Stimulated activated CD8-positive, alpha-beta memory T cell treated with anti-CD3 and anti-CD28 coated beads, Interleukin-4, amount 100 ng/mL, for 1 hour (primary cell): Measurements from ENCODE around the gene ABLIM1.

Source experiments
- DNase-seq, 2 donors: peaks; one replicate each; pipeline ENCODE4 v3.0.0-alpha.2; 2020; ENCODE audit warnings: low read depth in 2 of 2, low spot score in 1 of 2

The ABLIM1 gene

DNA sequence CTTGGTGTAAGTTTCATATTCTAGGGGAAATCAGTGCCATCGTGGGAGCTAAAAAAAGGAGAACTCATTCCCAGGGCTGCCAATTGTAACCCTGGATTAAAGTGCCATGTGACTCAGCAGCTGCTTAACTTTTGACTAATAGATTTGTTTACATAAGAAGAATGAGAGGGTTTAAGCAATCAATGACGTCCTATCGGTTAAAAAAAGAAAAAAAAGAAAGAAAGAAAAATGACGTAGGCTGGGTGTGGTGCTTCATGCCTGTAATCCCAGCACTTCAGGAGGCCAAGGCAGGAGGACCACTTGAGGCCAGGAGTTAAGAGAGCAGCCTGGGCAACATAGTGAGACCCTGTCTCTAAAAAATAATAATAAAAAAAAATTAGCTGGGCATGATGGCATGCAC lies 137.6 kb downstream of the ABLIM1 start:
- DNase-seq, result no peak

DNA sequence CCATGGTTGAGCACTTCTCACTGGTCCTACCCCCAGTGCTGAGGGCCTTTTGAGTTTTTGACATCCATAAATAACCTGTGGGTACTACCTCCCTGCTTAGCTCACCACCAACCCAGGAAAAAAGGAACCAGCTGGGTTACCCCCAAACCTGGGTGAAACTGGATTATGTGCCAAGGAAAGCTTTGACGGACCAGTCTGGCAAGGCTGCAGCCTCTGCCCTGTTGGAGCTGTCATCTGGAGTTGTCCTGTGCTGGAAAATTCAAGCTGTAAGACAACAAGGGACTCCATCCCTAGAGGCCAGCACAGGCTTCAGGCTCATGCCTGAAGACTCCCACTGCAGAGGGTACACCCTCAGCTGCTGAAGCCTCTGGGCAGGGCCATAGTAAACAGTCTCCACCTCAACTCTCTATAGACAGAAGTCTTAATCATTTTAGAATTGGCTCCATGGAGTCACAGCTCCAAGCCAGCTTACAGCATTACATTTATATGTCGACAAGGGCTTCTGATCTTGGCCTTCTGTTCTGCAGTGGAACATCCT lies 138.2 kb downstream of the ABLIM1 start:
- DNase-seq, result no peak

DNA sequence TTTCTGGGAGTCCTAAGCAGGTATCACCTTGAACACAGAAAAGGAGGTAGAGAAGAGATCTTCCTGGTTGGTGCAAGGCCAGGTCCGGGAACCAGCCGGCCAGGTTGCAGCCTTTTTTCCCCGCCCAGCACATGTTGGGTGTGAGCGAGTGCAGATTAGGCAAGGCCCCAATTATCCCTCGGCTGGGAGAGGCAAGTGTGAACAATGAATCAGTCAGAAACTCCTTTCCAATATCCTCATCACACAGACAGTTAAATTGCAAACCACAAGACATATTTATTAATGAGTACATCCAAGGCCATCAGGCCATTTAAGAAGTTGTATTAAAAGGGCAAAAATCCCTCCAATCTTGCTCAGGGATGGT lies 138.8 kb downstream of the ABLIM1 start:
- no peak for DNase-seq

DNA sequence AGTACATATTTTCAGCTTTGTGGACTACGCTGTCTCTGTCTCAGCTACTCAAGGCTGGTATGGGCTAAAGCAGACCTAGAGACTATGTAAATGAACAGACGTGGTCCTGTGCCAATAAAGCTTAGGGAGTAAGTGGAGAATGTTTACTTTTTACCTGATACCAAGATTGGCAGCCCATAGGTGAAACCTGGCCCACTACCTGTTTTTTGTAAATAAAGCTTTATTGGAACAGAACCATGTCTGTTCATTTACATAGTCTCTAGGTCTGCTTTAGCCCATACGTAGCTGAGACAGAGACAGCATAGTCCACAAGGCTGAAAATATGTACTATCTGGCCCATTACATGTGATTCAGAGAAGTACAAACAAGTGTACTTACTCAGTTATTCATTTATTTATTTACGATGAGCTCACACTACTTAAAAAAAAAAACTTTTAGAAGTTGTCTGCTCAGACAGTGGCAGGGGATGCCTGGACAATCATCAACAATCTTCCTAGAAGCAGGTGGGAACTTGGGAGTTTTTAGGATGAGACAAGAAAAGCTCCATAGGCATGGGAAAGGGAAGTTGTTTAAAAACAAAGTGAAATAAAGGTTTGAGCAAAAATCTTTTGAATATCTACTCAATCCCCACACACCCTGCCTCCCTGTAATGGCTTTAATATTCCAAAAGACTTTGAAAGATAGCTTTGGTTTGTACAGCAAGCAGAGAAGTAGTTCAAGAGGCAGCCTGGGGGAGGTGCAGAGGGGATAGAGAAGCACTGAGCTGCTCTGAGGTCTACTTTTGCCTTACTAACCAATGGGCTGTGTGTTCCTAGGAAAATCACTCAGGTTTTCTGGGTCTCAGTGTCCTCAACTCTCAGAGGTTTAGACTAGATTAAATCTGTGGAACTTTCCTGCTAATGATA lies 139.4 kb downstream of the ABLIM1 start:
- no peak for DNase-seq

DNA sequence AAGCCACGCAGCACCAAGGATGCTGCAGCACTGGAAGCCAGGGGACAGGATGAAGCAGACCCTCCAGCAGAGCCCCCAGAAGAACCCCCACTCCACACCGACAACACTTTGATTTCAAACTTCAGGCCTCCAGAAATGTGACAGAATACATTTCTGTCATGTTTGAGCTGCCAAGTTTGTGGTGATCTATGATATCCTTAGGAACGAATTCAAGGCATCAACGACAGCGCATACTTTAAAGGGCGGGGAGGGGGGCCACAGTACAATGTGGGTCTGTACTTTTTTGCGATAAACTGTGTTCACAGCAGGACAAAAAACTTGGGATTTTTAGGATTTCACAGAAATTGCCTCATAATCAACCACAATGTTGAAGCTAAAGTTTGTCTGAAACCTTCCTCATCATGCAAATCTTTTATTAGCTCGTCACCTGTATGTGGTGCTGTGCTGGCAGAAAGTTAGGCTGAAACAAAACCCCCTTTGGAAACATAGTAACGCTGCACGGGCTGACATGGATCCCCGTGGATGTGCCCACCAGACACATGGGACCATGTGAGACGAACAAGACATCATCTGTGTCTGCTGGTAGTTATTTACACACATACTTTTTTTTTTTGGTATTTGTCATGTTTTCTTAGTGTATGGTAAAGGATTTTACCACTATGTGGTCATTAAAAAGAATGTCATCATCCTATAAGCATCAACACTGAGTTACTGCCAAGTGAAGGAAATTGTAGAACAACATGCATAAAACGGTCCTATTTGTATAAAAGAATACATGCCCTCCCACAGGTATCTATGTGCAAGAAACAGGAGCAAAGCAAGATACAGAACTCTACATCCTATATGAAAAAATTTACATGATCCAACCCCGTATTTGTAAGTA lies 140.5 kb downstream of the ABLIM1 start:
- no peak for DNase-seq

DNA sequence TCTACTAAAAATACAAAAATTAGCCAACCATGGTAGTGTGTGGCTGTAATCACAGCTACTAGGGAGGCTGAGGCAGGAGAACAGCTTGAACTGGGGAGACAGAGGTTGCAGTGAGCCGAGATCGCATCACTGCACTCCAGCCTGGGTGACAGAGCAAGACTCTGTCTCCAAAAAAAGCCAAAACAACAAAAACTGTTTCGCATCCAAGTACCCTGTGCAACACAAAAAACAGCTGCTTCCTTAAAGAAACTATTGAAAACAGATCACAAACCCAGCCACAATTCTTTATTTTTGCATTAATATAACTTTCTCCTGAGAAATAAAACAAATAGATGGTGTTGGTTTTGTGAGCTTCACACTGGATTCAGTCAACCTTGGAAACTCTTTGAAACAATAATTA lies 141.7 kb downstream of the ABLIM1 start:
- no peak for DNase-seq

DNA sequence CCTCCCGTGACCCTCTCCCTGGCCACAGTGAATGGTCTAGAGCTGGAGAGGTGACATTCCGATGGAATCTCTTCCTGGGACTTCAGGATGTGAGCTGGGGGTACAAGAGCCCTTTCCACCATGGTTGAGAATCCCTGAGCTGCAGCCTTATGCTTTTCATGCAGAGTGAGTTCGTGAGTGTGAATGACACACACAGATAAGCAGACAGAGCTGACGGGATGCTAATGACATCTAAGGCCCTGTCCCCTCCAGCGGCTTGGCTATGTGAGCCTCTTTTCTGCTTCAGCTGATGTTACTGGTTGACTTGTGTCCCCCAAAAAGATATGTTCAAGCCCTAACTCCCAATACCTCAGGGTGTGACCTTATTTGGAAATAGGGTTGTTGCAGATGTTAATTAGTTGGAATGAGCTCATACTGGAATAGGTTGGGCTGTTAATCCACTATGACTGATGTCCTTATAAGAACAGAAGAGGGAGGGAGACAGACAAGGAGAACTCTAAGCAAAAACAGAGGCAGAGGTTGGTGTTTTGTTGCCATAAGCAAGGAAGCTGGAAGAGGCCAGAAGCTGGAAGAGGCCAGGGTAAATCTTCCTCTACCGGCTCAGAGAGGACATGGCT lies 142.7 kb downstream of the ABLIM1 start:
- no peak for DNase-seq

DNA sequence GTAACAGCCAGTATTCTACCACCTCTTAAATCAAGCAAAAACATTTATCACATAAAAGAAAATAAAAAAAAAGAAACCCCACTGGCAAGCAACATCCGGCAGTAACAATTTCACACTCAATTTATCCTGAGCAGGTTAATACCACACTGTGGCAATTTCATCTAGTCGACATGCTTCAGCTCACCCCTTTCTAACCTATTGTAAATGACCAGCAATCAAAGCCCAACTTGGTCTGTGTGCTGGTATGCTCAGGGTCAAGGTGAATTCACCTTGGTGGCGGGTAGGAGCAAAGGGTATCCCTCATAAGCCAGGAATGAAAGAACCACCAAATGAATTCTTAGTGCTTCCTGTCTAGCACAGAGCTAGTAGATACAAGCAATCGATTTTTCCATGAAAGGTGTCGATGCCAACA lies 144.7 kb downstream of the ABLIM1 start:
- no peak for DNase-seq

DNA sequence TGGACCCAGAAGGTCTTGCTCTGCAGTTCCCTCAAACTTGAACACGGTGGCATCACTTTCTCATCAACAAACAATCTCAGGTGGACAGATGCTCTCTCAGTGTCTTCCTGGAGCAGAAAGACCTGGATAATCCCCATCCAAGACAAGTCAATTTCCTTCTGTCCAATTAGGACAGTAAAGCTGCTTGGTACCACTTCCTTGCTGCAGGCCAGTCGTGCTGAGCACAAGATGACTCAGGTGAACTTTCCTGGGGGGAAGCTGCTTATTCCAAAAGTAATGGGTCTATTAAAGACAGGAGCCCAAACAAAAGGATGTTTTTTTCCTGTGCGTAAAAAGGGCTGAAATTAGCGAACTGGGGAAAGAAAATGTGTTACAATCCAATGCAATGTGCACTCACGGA lies 146.2 kb downstream of the ABLIM1 start:
- no peak for DNase-seq

DNA sequence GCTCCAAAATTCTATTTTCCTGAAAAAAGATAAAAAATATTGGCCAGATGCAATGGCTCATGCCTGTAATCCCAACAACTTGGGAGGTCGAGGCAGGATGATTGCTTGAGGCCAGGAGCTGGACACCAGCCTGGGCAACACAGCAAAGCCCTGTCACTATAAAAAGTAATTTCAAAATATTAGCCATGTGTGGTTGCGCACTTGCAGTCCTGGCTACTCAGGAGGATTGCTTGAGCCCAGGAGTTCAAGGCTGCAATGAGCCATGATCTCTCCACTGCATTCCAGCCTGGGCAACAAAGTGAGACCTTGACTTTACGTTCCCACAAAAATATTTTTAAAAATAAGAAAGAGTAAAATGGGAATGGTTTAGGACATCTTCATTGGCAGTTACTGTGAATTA lies 149.7 kb downstream of the ABLIM1 start:
- DNase-seq, result no peak

DNA sequence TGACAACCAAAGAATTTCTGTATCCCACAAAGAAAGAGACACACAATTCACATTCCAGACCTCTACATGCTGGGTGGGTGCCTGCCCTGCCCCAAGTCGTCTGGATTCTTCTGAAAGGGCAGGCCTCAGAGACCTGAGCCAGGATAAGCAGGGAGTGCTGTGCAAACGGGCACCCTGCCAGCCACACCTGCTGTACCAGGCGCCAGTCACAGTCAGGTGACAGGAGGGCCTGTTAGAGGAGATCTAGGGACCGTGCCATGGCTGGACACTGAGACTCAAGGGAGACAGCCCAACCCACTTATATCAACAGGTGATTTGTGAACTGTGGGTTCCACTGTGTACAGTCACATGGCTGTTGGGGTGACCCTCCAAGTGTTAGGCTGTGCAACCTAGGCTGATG lies 150.6 kb downstream of the ABLIM1 start:
- no peak for DNase-seq

DNA sequence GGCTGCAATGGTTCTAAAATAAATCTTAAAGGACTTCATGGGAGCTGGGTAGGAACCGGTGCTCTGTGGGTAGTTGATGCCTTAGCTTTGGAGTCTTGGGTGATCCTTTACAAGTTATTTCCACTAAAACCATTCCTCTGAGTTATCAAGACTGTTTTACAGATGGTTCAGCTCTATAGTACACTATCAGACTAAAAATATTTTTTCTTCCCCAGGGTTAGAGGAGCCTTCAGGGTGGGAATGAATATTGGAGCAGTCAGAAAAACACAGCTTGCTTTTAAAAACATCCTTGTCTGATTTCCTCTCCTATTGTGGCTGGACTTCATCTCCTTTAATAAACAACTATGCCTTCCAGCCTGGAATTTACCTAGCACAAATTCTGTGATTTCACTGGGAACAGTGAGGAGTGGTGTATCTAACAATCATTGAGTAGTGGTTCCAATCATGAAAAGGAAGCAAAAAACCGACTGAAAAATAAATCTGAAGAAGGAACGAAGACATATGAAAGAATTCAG lies 151.1 kb downstream of the ABLIM1 start:
- no peak for DNase-seq

DNA sequence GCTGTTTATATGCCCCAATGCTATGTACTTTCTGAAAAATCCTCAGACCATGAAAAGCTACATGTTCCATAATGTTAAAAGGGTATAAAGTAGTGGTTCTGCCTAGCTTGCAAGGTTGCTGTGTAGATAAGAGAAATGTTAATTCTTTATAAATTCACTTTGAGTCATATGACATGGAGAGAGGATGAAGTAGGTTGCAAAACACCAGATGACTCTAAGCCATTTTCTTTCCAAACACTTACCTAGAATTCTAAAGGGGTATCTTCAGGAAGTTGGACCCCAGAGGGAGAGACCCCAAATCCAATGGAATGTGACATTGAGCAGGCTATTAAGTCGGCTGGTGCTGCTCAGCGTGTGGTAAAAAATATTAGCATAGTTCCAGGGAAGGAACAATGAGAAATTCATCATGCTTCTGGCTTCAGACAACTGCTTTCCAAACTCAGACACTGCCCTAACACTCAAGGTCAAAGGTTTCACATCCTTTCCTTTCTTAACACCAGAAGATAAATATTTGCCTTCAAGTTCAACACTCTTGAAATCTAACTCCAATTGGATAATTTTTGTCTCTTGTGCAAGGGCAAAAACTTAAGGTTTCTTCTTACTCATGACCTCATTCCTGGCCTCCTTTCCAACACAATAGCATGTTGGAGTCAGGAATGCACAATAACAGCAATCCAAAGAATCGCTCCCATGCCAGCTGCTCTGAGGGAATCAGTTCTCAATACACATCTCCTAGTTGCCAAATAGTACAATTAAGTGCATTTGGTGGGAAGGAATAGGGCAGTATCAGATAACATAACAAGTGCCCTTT lies 153.1 kb downstream of the ABLIM1 start:
- no peak for DNase-seq

DNA sequence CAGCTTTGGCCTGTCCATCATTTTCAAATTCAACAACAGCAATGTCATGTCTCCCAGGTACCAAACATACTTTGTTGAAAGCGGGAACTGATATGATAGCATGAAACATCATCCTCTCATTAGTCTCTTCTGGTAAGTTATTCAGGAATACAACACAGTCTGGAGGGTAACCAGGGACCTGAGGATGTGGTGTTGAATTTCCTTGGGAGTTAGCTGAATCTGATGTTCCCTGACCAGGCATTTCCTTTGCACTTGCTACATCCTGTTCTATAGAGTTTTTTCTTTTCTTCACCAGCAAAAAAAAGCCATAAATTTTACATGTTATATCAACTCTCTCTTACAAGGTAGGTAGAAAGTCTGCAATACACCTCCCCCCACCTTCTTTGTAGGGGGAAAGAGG lies 156.0 kb downstream of the ABLIM1 start:
- DNase-seq, result no peak

DNA sequence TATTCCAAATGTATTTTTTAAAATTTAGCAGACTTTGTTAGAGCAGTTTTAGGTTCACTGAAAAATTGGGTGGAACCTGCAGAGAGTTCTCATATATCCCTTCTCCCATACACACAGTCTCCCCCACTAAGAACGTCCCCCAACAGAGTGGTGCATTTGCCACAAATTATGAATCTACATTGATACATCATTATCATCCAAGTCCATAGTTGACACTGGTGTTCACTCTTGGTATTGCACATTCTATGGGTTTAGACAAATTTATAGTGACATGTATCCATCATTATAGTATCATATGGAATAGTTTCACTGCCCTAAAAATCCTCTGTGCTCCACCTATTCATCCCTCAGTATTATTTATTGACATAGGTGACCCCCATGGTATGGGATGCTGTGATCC lies 156.4 kb downstream of the ABLIM1 start:
- DNase-seq, result no peak

DNA sequence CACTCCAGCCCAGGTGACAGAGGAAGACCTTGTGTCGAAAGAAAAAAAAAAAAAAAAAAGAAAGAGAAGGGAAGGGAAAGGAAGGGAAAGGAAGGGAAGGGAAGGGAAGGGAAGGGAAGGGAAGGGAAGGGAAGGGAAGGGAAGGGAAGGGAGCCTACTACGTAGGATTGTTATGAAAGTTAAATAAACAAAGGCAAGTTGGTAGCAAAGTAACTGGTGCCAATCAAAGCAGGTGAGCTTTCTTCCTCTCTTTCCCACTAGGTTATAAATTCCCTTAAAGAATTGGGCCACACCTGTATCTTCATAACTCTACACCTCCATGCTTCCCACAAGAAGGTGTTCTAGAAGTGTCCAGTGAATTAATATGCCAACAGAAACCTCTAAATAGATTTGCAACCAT lies 157.4 kb downstream of the ABLIM1 start:
- no peak for DNase-seq

DNA sequence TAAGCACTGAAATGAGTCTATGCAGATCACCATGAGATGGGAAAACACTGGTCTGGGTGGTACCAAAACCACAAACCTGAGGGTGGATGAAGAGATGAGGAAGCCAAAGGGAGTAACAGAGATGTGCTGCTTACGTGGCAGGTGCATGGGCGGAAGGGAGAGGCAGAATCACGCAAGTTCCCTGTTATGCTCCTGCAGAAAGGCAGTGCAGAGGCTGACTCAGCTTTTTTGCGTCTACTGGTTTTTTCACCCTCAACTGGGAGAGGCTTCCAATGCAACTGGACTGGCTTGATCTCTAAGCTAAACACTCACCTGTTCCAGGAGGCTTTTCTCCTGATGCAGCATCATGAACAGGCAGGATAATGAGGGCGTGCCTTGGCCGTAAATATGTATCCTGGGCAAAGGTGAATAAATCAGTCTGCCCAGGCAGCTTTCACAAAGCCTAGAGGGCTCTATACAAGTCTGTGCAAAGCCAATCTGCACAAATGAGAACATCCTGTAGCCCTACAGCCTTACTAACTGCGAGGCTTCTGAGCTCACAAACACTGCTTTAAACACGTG lies 158.4 kb downstream of the ABLIM1 start:
- DNase-seq, result no peak

DNA sequence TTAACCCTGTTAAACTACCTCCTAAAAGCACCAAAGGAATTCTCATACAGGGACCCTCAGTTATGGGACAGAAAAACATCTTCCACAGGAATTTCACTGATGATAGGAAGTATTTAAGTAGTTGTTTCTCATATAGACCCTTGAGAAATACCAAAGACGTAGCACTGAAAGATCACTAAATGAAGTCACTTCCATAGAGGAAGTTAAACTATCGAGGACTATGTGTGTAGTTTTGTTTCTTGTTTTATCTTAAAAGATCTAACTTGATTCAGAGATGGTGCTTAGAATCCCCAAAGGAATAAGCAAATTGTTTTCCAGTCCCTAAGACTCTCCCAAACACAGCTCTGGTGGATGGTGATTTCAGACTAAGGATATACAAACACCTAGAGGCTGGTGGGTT lies 159.0 kb downstream of the ABLIM1 start:
- DNase-seq, result no peak

DNA sequence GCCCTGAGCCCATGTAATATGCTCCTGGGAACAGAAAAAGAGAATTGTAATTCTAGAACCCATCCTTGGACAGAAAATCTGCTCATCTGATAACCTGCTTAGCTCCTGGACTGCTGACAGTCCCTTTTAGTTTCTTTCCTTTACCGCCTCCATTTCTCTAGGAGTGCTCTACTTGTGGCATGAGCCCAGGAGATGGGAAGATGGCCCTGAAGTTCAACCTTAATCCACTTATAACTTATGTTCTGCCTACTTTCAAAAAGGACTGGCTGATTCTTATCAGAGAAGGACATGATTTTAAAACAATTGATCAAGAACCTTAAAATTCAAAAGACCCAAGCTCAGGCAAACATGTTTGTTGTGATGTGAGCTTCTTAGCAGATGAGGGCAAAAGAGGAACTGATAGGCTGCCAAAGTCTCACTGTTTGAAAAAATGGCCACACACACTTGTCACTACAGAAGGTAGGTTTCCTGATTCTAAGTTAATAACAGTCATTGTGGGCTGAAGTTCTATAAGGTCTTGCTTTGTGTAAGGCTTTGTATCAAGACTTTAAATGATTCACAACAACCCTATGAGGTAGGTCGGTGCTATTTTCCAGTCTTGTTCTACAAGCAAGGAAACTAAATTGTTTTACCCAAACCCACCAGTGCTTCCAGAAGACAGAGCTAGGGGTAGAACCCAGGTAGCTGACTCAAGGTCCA lies 159.5 kb downstream of the ABLIM1 start:
- no peak for DNase-seq

DNA sequence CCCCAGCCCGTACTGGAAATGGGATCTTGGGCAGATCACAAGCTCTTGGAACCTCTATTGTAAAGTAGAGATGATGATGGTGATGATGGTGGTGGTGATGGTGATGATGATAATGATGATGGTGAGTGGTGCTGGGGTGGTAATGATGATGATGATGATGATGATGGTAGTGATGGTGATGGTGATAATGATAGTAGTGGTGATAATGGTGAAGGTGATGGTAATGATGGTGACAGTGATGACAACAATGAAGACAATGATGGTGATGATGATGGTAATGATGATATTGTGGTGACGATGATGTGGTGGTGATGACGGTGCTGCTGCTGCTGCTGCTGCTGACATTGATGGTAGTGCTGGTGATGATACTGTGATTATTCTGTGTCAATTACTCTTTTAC lies 162.8 kb downstream of the ABLIM1 start:
- no peak for DNase-seq
